HG02571 (cell line): ENCODE data around the gene RSPH6A.
A peak's percentile ranks its signal among the peaks of the same experiment; 100 is the strongest.

Experiments
- ATAC-seq: cut with Tn5 transposase; IDR thresholded peaks from one replicate; pipeline ENCODE4 v1.9.1; 2021; ENCODE audit warnings: mild to moderate bottlenecking, moderate library complexity; ENCODE audit not compliant: unreplicated experiment

RSPH6A gene

GRCh38 chr19:45825917-45826893 is 11.1 kb upstream of the RSPH6A start:
- ATAC-seq: no peak

GRCh38 chr19:45825263-45825605 is 10.1 kb upstream of the RSPH6A start:
- ATAC-seq: no peak

- ATAC-seq: no peak
Observed at GRCh38 chr19:45824531-45825262, 9.6 kb upstream of the RSPH6A start.

- ATAC-seq: no peak
Observed at GRCh38 chr19:45824041-45824471, 8.9 kb upstream of the RSPH6A start.

- ATAC-seq: no peak
Observed at GRCh38 chr19:45823182-45823581, 8.1 kb upstream of the RSPH6A start.

- ATAC-seq: no peak
Observed at GRCh38 chr19:45822716-45823115, 7.6 kb upstream of the RSPH6A start.

GRCh38 chr19:45821570-45821969 is 6.5 kb upstream of the RSPH6A start:
- no peak for ATAC-seq

GRCh38 chr19:45821103-45821521 is 6.0 kb upstream of the RSPH6A start:
- ATAC-seq: no peak

GRCh38 chr19:45820413-45821102 is 5.5 kb upstream of the RSPH6A start:
- no peak for ATAC-seq

- ATAC-seq: no peak
Observed at GRCh38 chr19:45819769-45820168, 4.7 kb upstream of the RSPH6A start.

- ATAC-seq: no peak
Observed at GRCh38 chr19:45817725-45818301, 2.7 kb upstream of the RSPH6A start.

GRCh38 chr19:45817010-45817724 is 2.1 kb upstream of the RSPH6A start:
- ATAC-seq: peak; percentile 77

- no peak for ATAC-seq
Observed at GRCh38 chr19:45816236-45817009, 1.3 kb upstream of the RSPH6A start.

GRCh38 chr19:45815481-45816216 is 541 bp upstream of the RSPH6A start:
- no peak for ATAC-seq

- no peak for ATAC-seq
Observed at GRCh38 chr19:45814166-45814780, 835 bp downstream of the RSPH6A start.

GRCh38 chr19:45812297-45812696 is 2.8 kb downstream of the RSPH6A start:
- ATAC-seq: no peak

GRCh38 chr19:45809643-45810159 is 5.4 kb downstream of the RSPH6A start:
- no peak for ATAC-seq

- ATAC-seq: no peak
Observed at GRCh38 chr19:45805719-45806118, 9.4 kb downstream of the RSPH6A start.

- ATAC-seq: no peak
Observed at GRCh38 chr19:45804959-45805230, 10.2 kb downstream of the RSPH6A start.
